ENCODE data around the gene JPH4.

The JPH4 gene

DNA sequence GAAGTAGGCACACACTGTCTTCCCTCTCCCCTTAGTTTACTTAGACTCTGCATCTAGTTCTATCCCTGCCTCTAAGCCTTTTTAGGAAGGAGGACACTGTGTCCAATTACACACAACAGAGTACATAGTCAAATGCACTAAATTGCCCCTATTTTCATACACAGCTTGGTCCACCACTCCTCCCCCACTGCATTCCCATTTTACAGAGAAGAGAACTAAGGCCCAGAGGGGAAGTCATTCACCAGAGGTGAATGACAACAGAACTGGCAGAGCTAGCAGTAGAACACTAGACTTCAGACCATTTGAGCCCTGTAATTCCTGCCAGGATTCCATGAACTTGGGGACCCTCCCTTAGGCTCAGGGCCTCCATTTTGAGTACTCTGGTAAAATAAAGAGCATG lies 1.1 kb upstream of the JPH4 start:
- Mint-ChIP-seq H3K4me3 (no peak overlapping the region), H3K4me1 (ENCODE audit: low read depth) (peaks cover 10% of the 10 kb centered on the region), H3K36me3 (ENCODE audit: low read depth) (no peaks in the 10 kb centered on the region), H3K27ac (no peak overlapping the region), H3K9me3 (no peaks in the 10 kb centered on the region), H3K27me3 (ENCODE audit: low read depth) (peaks cover 60% of the 10 kb centered on the region)
- DNase-seq (ENCODE audit: low spot score) = no peak

DNA sequence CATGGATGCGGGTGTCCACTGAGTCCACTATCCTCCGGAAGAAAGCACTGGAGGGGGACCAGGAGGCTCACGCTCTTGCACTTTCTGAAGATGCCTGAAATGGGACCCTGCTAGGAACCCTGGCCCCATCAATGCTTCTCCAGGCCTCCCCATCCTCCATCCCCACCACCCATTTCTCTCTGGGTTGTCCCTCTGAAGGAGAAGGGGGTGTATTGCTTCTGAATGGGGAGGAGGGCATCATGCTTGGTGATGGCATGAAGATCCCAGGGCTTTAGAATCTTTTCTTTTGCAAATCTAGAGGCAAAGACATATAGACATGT lies 681 bp upstream of the JPH4 start:
- DNase-seq (ENCODE audit: low spot score) = no peak
- H3K4me3 Mint-ChIP-seq = no peak overlapping the region
- H3K36me3 Mint-ChIP-seq (ENCODE audit: low read depth) = no peaks in the 10 kb centered on the region
- peaks cover 60% of the 10 kb centered on the region for H3K27me3 Mint-ChIP-seq (ENCODE audit: low read depth)
- no peak overlapping the region for H3K27ac Mint-ChIP-seq
- H3K4me1 Mint-ChIP-seq (ENCODE audit: low read depth) = peaks cover 10% of the 10 kb centered on the region
- no peaks in the 10 kb centered on the region for H3K9me3 Mint-ChIP-seq

DNA sequence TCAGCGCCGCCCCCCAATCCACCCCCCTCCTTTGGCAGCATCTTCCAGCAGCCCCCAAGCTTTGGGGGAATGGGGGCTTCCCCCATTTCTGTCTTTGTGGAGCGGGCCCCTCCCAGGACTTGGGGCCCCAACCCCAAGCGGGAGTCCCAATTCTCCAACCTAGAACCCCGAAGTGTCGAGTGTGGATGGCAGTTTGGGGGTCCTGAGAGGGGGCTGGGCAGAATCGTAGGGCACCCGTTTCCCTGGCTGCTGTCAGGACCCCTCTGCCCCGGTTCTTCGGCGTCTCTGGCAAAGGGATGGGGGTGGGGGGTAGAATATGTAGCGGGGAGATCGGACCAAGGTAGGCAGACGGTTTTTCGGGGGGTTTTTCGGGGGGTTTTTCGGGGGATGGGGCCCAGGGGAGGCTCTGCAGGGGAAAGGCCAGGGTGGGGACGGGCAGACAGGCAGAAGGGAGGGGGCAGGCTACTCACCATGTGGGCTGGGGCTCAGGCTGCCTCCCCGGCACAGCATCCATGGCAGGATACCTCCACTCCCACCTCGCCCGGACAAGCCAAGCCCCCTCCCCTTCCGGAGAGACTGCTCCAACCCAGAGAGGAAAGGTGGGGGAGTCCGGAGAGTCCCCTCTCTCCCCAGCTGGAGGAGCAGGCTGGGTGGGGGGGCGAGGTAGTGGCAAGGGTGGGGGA lies 739 bp downstream of the JPH4 start:
- no peak overlapping the region for H3K27ac Mint-ChIP-seq
- no peak for DNase-seq (ENCODE audit: low spot score)
- no peak overlapping the region for H3K4me3 Mint-ChIP-seq
- H3K4me1 Mint-ChIP-seq (ENCODE audit: low read depth) = peaks cover 13% of the 10 kb centered on the region
- peaks cover 61% of the 10 kb centered on the region for H3K27me3 Mint-ChIP-seq (ENCODE audit: low read depth)
- H3K36me3 Mint-ChIP-seq (ENCODE audit: low read depth) = no peaks in the 10 kb centered on the region
- H3K9me3 Mint-ChIP-seq = no peaks in the 10 kb centered on the region

DNA sequence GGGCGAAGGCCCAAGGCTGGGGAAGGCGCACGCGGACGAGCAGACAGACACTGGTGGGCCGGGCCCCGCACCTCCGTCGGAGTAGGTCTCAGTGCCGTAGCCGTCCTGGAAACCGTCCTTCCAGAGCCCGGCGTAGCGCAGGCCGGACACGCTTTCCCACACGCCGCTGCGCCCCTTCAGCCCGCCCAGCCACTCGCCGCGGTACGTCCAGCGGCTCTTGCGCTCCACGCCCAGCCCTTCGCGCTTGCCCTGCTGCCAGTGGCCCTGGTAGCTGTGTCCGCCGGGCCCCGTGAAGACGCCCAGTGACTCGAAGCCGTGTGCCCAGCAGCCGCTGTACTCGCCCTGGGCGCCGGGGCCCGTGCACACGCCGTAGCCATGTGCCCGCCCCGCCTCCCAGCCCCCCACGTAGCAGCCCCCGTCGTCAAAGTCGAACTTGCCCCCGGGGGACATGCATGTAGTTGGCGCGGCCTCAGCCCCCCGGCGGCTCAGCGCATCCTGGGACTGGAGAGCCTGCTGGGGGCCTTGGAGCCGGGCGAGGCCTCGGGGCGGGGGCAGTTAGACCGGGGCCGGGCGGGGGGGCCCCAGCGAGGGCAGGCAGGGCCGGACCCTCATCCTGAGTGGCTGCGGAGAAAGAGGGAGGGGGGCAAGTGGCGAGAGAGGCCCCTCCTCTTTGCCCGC lies 1.4 kb downstream of the JPH4 start:
- no peaks in the 10 kb centered on the region for H3K9me3 Mint-ChIP-seq
- no peak for DNase-seq (ENCODE audit: low spot score)
- H3K4me1 Mint-ChIP-seq (ENCODE audit: low read depth) = peaks cover 18% of the 10 kb centered on the region
- H3K36me3 Mint-ChIP-seq (ENCODE audit: low read depth) = no peaks in the 10 kb centered on the region
- no peak overlapping the region for H3K4me3 Mint-ChIP-seq
- peaks cover 56% of the 10 kb centered on the region for H3K27me3 Mint-ChIP-seq (ENCODE audit: low read depth)
- H3K27ac Mint-ChIP-seq = no peak overlapping the region

DNA sequence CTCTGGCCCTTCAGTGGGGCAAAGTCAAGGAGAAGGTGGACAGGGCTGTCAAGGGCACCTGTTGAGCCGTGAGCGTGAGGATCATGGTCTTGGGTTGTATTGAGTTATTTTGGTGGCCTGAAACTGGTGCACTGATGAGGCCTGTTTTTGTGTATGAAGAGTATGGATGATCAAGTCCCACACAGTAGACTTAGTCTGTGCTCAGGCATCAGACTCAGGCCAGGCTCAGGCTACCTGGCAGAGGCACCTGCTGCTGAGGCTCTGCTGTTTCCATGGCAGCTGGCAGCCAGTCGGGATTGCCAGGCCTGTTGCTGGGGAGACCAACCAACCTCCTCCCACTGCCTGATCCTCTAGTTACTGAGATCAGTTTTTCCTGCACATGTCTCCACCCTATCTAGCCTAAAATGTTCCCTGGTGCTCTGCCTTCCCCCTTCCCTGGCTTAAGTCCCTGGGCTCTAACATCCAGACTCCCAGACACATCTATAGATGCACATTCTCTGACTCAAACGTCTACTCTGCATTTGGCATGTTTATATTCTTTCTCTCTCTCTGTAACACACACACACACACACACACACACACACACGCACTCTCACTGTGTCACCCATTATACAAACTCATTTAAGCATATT lies 5.1 kb downstream of the JPH4 start:
- Mint-ChIP-seq H3K9me3 (no peaks in the 10 kb centered on the region), H3K36me3 (ENCODE audit: low read depth) (no peaks in the 10 kb centered on the region), H3K27me3 (ENCODE audit: low read depth) (peaks cover 36% of the 10 kb centered on the region), H3K4me3 (no peak overlapping the region), H3K4me1 (ENCODE audit: low read depth) (peaks cover 22% of the 10 kb centered on the region), H3K27ac (no peak overlapping the region)
- no peak for DNase-seq (ENCODE audit: low spot score)

DNA sequence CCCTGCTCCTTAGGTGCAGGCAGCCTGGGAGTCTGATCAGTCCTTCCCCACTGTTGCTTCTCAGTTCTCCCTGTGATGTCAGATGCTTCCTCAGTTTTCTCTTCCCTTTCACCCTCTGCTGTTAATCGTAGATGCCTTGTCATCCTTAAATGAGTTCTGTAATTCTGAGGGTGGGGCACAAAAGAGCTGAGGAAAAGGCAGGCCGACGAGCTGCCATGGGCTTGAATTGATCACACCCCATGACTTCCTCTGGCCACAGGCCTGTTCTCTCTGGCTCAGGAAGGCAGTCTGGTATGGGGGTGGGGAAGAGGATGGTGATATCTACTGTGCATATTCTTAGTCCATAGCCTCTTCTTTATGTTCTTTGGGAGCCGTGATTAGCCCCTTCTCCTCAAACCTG lies 5.8 kb downstream of the JPH4 start:
- peaks cover 30% of the 10 kb centered on the region for H3K27me3 Mint-ChIP-seq (ENCODE audit: low read depth)
- no peak for DNase-seq (ENCODE audit: low spot score)
- no peak overlapping the region for H3K27ac Mint-ChIP-seq
- no peak overlapping the region for H3K4me3 Mint-ChIP-seq
- H3K4me1 Mint-ChIP-seq (ENCODE audit: low read depth) = peaks cover 27% of the 10 kb centered on the region
- H3K36me3 Mint-ChIP-seq (ENCODE audit: low read depth) = no peaks in the 10 kb centered on the region
- H3K9me3 Mint-ChIP-seq = no peaks in the 10 kb centered on the region

DNA sequence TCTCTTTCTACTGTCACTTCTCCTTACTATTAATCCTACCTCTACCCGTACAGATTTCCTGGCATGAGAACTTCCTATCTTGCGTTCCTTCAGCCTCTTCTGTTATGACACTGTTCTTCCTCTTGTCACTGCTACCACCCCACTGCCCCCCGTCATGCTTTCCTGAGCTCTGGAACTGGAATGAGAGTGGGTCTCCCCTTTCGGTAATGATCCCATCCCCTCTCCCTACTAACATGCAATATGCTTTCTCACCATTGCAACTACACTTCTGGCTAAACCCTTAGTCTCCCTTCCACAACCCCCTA lies 6.1 kb downstream of the JPH4 start:
- peaks cover 31% of the 10 kb centered on the region for H3K4me1 Mint-ChIP-seq (ENCODE audit: low read depth)
- peaks cover 27% of the 10 kb centered on the region for H3K27me3 Mint-ChIP-seq (ENCODE audit: low read depth)
- DNase-seq (ENCODE audit: low spot score) = no peak
- peaks cover 3% of the 10 kb centered on the region for H3K36me3 Mint-ChIP-seq (ENCODE audit: low read depth)
- no peak overlapping the region for H3K4me3 Mint-ChIP-seq
- H3K27ac Mint-ChIP-seq = no peak overlapping the region
- H3K9me3 Mint-ChIP-seq = no peaks in the 10 kb centered on the region

DNA sequence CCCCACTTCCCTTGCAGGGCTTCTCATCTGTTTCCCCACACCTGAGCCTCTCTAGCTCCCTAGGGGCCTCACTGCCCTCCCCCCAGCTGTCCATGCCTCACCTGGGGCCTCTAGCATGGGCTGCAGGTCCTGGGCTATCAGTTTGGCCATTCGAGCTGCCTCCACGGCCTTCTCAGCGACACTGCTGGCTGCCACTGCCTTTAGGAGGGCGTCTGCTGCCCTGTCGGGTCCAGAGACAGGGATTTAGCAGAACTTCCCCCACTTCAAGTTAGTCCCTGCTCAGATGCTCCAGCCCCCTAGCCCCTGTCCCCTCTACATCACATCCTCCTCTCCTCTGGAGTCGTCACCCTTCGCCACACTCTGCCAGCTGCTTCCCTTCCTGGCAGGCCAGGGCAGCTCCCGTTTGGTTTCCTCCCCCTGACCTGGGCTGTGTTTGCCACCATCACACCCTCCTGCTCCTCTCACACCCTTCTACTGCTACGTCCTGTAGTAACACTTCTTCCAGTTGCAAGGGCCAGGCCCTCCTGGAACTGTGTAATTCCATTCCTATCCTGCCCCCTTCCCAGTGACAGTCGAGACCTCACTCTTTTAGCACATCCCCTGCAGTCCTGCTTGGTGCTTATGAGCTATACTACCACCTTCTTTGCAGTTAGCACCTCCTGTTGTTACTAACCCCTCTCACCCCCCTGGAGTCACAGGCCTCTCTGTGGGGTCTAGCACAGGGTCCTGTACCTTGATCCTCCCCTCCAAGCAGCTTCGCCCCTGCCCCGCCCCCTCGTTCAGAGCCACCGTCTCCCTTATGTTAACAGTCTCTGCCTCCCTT lies 6.7 kb downstream of the JPH4 start:
- Mint-ChIP-seq H3K27me3 (ENCODE audit: low read depth) (peaks cover 24% of the 10 kb centered on the region), H3K27ac (no peak overlapping the region), H3K4me1 (ENCODE audit: low read depth) (peaks cover 33% of the 10 kb centered on the region), H3K36me3 (ENCODE audit: low read depth) (peaks cover 5% of the 10 kb centered on the region), H3K4me3 (no peak overlapping the region), H3K9me3 (no peaks in the 10 kb centered on the region)
- no peak for DNase-seq (ENCODE audit: low spot score)

DNA sequence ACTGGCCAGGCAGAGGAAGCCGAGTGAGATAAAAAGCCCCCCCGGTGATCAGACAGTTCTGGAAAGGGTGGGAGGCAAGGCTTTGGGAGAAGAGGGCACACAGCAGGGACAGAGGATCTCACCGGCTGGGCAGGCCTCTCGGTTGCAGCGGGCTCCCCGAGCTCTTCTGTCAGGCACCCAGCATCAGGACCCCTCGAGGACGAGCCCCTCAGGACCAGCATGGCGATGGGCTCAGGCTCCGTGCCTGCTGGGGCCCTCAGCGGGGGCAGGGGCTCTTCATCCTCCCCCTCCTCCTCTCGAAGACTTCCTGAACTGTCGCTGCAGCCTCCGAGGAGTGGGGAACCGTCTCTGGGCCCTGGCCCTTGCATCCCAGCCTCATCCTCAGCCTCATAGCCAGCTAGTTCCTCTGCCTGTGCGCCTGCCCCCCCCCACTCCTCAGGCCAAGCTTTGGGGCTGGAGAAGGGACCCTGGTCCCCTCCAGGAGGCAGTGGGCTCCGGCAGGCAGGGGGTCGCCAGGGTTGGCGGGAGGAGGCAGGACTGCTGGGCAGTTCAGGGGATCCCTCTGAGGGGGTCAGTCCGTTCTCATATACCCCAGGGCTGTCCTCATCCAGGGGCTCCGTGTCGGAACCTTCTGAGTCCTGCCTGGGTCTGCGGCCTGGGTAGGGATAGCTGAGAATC lies 7.6 kb downstream of the JPH4 start:
- H3K4me1 Mint-ChIP-seq (ENCODE audit: low read depth) = peaks cover 34% of the 10 kb centered on the region
- DNase-seq (ENCODE audit: low spot score) = no peak
- H3K4me3 Mint-ChIP-seq = no peak overlapping the region
- no peak overlapping the region for H3K27ac Mint-ChIP-seq
- H3K27me3 Mint-ChIP-seq (ENCODE audit: low read depth) = peaks cover 16% of the 10 kb centered on the region
- H3K36me3 Mint-ChIP-seq (ENCODE audit: low read depth) = peaks cover 10% of the 10 kb centered on the region
- no peaks in the 10 kb centered on the region for H3K9me3 Mint-ChIP-seq

DNA sequence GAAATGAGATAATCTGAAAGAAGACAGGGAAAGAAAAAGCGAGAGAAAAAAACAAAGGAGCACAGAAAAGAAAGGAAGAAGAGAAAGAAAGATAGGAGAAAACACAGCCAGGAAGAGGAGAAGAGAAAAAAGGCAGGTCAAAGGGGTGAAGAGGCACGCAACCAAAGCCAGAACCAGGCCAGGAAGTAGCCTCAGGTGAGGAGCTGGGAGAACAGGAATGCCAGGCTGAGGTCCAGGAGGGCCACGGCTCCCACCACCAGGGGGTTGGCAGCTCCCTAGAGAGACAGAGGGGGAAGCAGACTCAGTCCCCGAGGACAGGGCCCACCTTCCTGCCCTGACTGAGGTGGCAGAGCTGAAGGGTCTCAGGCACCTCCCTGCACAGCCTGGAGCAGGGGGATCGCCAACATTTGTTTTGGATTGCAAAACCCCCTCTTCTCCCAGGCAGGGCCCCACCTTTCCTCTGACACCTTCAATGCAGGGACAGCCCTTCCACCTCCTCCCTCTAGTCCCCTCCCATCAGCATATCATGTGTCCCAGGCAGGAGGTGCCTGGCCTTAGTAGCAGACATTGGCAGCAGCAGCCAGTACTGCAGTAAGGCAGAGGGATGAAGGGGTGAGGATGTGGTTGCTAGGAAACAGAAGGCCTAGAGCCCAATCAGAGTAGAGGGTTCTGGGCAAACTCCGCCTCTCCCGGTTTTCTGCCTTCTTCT lies 9.0 kb downstream of the JPH4 start:
- Mint-ChIP-seq H3K4me3 (no peak overlapping the region), H3K36me3 (ENCODE audit: low read depth) (peaks cover 19% of the 10 kb centered on the region), H3K9me3 (no peaks in the 10 kb centered on the region), H3K4me1 (ENCODE audit: low read depth) (peaks cover 34% of the 10 kb centered on the region), H3K27ac (peak overlapping the region; percentile 99), H3K27me3 (ENCODE audit: low read depth) (peaks cover 7% of the 10 kb centered on the region)
- DNase-seq (ENCODE audit: low spot score) = no peak

DNA sequence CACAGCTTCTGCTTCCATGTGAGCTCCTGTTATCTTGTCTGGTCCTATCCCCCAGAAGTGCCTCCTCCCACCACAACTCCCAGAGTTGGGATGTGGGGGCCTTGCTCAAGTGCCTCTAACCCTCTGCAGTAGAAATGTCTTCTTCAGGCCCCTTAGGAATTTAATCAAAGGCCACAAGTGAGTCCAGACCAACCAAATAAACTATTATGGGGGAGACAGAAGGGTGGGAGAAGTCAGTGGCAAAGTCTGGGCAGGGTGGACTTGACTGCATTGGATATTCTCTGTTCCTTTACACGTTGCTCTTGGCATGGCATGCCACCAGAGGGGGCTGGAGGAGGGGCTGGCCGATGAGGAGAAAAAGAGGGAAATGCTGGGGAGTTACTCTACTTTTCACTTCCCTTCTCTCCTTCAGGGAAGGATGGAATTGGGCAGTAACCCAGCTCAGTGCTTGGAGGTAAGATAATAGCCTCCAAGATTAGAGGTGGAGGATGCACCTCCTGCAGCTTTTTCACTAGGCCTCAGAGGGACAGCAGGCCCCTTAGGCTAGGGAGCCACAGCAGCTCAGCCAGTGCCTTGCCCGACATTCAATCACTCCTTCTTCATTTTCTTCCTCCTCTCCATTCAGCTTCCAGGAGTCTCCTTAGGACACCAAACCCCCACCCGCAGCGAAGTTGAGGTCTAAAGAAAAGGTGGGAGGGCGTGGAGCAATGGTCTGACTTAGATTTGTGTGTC lies 9.8 kb downstream of the JPH4 start:
- Mint-ChIP-seq H3K27ac (peak overlapping the region; percentile 99), H3K9me3 (no peaks in the 10 kb centered on the region), H3K36me3 (ENCODE audit: low read depth) (peaks cover 26% of the 10 kb centered on the region), H3K27me3 (ENCODE audit: low read depth) (peaks cover 5% of the 10 kb centered on the region), H3K4me3 (peak overlapping the region; percentile 100), H3K4me1 (ENCODE audit: low read depth) (peaks cover 34% of the 10 kb centered on the region)
- no peak for DNase-seq (ENCODE audit: low spot score)

DNA sequence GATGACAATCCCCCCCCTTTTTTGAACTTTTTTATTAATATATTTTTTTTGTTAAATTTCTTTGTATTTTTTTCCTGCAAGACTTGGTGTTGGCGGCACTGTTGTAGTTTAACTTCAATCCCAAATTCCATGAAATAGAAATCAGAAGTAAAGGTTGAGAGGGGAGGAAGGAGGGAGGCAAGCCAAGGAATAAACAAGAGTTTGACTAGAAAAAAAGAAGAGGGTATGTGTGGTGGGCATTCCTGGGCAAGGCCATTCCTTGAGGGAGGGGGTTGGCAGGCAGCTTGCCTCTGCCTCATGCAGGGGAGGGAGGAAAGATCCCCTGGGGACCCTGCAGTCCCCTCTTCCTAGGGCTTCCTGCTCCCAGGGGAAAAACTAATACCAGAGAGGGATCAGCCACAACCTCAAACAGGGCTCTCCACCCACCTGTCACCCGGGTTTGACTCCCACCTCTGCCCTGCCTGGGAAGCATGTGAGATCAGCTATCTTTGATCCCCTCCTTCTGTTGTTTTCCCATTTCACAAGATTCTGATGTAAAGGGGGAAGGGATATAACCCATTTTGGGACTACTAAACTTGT lies 10.5 kb downstream of the JPH4 start:
- H3K9me3 Mint-ChIP-seq = no peaks in the 10 kb centered on the region
- DNase-seq (ENCODE audit: low spot score) = no peak
- peak overlapping the region; percentile 99 for H3K27ac Mint-ChIP-seq
- peaks cover 3% of the 10 kb centered on the region for H3K27me3 Mint-ChIP-seq (ENCODE audit: low read depth)
- H3K4me1 Mint-ChIP-seq (ENCODE audit: low read depth) = peaks cover 32% of the 10 kb centered on the region
- peak overlapping the region; percentile 100 for H3K4me3 Mint-ChIP-seq
- H3K36me3 Mint-ChIP-seq (ENCODE audit: low read depth) = peaks cover 30% of the 10 kb centered on the region

Data from T-helper 2 cell treated with Interferon-gamma antibody and Interleukin-4, amounts not matched to agents 5 μg/mL and 100 μg/mL, for 36 hours (primary cell).